NCI-H82 (cell line): ENCODE results near the gene CHID1.
A peak's percentile ranks its signal among the peaks of the same experiment; 100 is the strongest.

ENCODE experiments used
- DNase-seq: peaks from one replicate; lab custom pipeline; 2025; lab: John Stamatoyannopoulos, UW

The CHID1 gene

GRCh38 chr11:933142-933851 is 22.7 kb upstream of the CHID1 start:
- no peak for DNase-seq

- no peak for DNase-seq
Observed at GRCh38 chr11:932435-932834, 21.8 kb upstream of the CHID1 start.

- DNase-seq, result no peak
Observed at GRCh38 chr11:931385-931784, 20.8 kb upstream of the CHID1 start.

GRCh38 chr11:929405-929804 is 18.8 kb upstream of the CHID1 start:
- no peak for DNase-seq

- no peak for DNase-seq
Observed at GRCh38 chr11:928786-929185, 18.2 kb upstream of the CHID1 start.

- DNase-seq, result no peak
Observed at GRCh38 chr11:927871-928270, 17.3 kb upstream of the CHID1 start.

- peak; percentile 39 for DNase-seq
Observed at GRCh38 chr11:926341-926916, 15.8 kb upstream of the CHID1 start.

GRCh38 chr11:925496-926301 is 15.1 kb upstream of the CHID1 start, which contains the start of gene AP2A2:
AP2A2 (plus strand) TSS chr11:925870; CDS start chr11:926022, 152 bp downstream.
- peak; percentile 83 for DNase-seq

GRCh38 chr11:925158-925495 is 14.5 kb upstream of the CHID1 start:
- no peak for DNase-seq

GRCh38 chr11:924406-925157 is 14.0 kb upstream of the CHID1 start:
- peak; percentile 60 for DNase-seq

GRCh38 chr11:923691-924405 is 13.2 kb upstream of the CHID1 start:
- DNase-seq, result no peak

- no peak for DNase-seq
Observed at GRCh38 chr11:921921-922678, 11.5 kb upstream of the CHID1 start.

- peak; percentile 67 for DNase-seq
Observed at GRCh38 chr11:917426-917825, 6.8 kb upstream of the CHID1 start.

GRCh38 chr11:914747-915501 is 4.3 kb upstream of the CHID1 start:
- no peak for DNase-seq

- DNase-seq, result no peak
Observed at GRCh38 chr11:914204-914603, 3.6 kb upstream of the CHID1 start.

GRCh38 chr11:913043-913442 is 2.4 kb upstream of the CHID1 start:
- DNase-seq, result no peak

GRCh38 chr11:912266-912665 is 1.7 kb upstream of the CHID1 start:
- no peak for DNase-seq

GRCh38 chr11:911890-912219 is 1.2 kb upstream of the CHID1 start:
- DNase-seq, result no peak

GRCh38 chr11:911031-911889 is 650 bp upstream of the CHID1 start:
- peak; percentile 52 for DNase-seq
